CD14-positive monocyte (primary cell): ENCODE measurements around the gene FOXP1. TPM values are rescaled to one million over a fixed set of nuclear protein-coding genes. Genes with fewer than 3 reads are reported as not detected.
A peak's percentile ranks its signal among the peaks of the same experiment; 100 is the strongest.

ENCODE experiments used
- DNase-seq, 3 donors: peaks; one replicate each; pipeline ENCODE4 v3.0.0-alpha.2; 2011 to 2022
- H2AFZ ChIP-seq: 2 replicates; pipeline ENCODE4 v1.6.0; 2012; ENCODE audit warnings: mild to moderate bottlenecking, low read depth, low read length, inconsistent platforms; ENCODE audit not compliant: insufficient read depth, poor library complexity, severe bottlenecking
- H3K27ac ChIP-seq, 2 donors: 1 replicate in 1 of 2; 2 replicates in 1 of 2; pipeline ENCODE4 v1.5.1; 2012 to 2013; ENCODE audit warnings: low read length in 2 of 2, control low read depth in 1 of 2, inconsistent platforms in 1 of 2, low read depth in 1 of 2, mild to moderate bottlenecking in 1 of 2
- H3K27me3 ChIP-seq, 2 donors: one replicate each; pipeline versions ENCODE4 v1.6.0 to v1.6.1; 2011 to 2013; ENCODE audit warnings: low read length in 2 of 2; ENCODE audit not compliant: control insufficient read depth in 2 of 2, insufficient read depth in 2 of 2
- H3K36me3 ChIP-seq, 2 donors: replicated peaks in 1 of 2; 1 replicate in 1 of 2; 2 replicates in 1 of 2; pipeline versions ENCODE4 v1.5.1 to v1.6.1; 2012 to 2013; ENCODE audit warnings: low read length in 2 of 2, control low read depth in 1 of 2, inconsistent platforms in 1 of 2, mild to moderate bottlenecking in 1 of 2; ENCODE audit not compliant: insufficient read depth in 2 of 2, control insufficient read depth in 1 of 2
- H3K4me1 ChIP-seq, 2 donors: 1 replicate in 1 of 2; 2 replicates in 1 of 2; pipeline versions ENCODE4 v1.5.1 to v1.6.1; 2012 to 2013; ENCODE audit warnings: low read length in 2 of 2, control low read depth in 1 of 2, inconsistent platforms in 1 of 2, mild to moderate bottlenecking in 1 of 2, moderate library complexity in 1 of 2; ENCODE audit not compliant: insufficient read depth in 2 of 2, control insufficient read depth in 1 of 2
- H3K4me2 ChIP-seq: replicated peaks from 2 replicates; pipeline ENCODE3; 2012; ENCODE audit warnings: low read length, moderate library complexity, mild to moderate bottlenecking; ENCODE audit not compliant: poor library complexity, severe bottlenecking; ENCODE audit errors: extremely low read depth
- H3K4me3 ChIP-seq, 3 experiments: fragments of 200-600 bp in 1 of 3; sonication (generic) in 1 of 3; replicated peaks in 1 of 3; 1 replicate in 2 of 3; 2 replicates in 1 of 3; pipeline ENCODE4 v1.5.1; 2011 to 2013; ENCODE audit warnings: low read length in 3 of 3, mild to moderate bottlenecking in 3 of 3, control low read depth in 2 of 3, low read depth in 2 of 3, inconsistent platforms in 1 of 3, moderate library complexity in 1 of 3
- H3K79me2 ChIP-seq: 2 replicates; pipeline ENCODE4 v1.6.0; 2012; ENCODE audit warnings: mild to moderate bottlenecking, control low read depth, inconsistent platforms, low read length, moderate library complexity; ENCODE audit not compliant: insufficient read depth
- H3K9ac ChIP-seq: 2 replicates; pipeline ENCODE4 v1.6.0; 2017; ENCODE audit warnings: low read length, mild to moderate bottlenecking; ENCODE audit not compliant: insufficient read depth, poor library complexity, severe bottlenecking
- H3K9me3 ChIP-seq, 2 donors: replicated peaks in 1 of 2; 1 replicate in 1 of 2; 2 replicates in 1 of 2; pipeline versions ENCODE4 v1.5.1 to v1.6.1; 2012 to 2013; ENCODE audit warnings: low read length in 2 of 2, control low read depth in 1 of 2; ENCODE audit not compliant: control insufficient read depth in 1 of 2, insufficient read depth in 1 of 2
- H4K20me1 ChIP-seq: 2 replicates; pipeline ENCODE4 v1.6.0; 2012; ENCODE audit warnings: mild to moderate bottlenecking, low read length, control low read depth, moderate library complexity; ENCODE audit not compliant: insufficient read depth
- H3K27ac Mint-ChIP-seq, 7 donors: one replicate each; pipeline ENCODE4 v1.8.0; 2020; ENCODE audit warnings: mild to moderate bottlenecking in 7 of 7, mixed read lengths in 7 of 7, moderate library complexity in 6 of 7, inconsistent platforms in 2 of 7
- H3K27me3 Mint-ChIP-seq, 3 donors: one replicate each; pipeline ENCODE4 v1.8.0; 2021 to 2022; ENCODE audit warnings: low read depth in 3 of 3, mild to moderate bottlenecking in 3 of 3, mixed read lengths in 3 of 3, moderate library complexity in 3 of 3, inconsistent platforms in 1 of 3
- H3K36me3 Mint-ChIP-seq, 2 donors: one replicate each; pipeline ENCODE4 v1.8.0; 2020; ENCODE audit warnings: mixed read lengths in 2 of 2, inconsistent platforms in 1 of 2, mild to moderate bottlenecking in 1 of 2
- H3K4me1 Mint-ChIP-seq: one replicate; pipeline ENCODE4 v1.8.0; 2020; ENCODE audit warnings: mild to moderate bottlenecking, mixed read lengths
- H3K4me3 Mint-ChIP-seq, 2 donors: one replicate each; pipeline ENCODE4 v1.8.0; 2020; ENCODE audit warnings: mild to moderate bottlenecking in 2 of 2, mixed read lengths in 2 of 2, moderate library complexity in 1 of 2
- H3K9me3 Mint-ChIP-seq, 7 donors: one replicate each; pipeline ENCODE4 v1.8.0; 2020 to 2022; ENCODE audit warnings: mixed read lengths in 7 of 7, mild to moderate bottlenecking in 6 of 7, moderate library complexity in 6 of 7, inconsistent platforms in 2 of 7
- WGBS: methylation state at CpG from one replicate; pipeline ENCODE4 v1.1.5; 2013; ENCODE audit warnings: missing lambda C conversion rate; ENCODE audit not compliant: insufficient coverage; 5-methylcytosine and 5-hydroxymethylcytosine counted together
- intact Hi-C, 2 donors: fragments of 100-400 bp; cut with micrococcal nuclease; formaldehyde crosslinking; loops; one replicate each; pipeline versions ENCODE4 v1.15.0 to v1.15.1; 2023
- polyA plus RNA-seq, 3 donors: library from polyadenylated mRNA; depleted of rRNA in 1 of 3; unstranded in 2 of 3; stranded (reverse) in 1 of 3; fragments of 300-500 nt in 2 of 3; fragments of >200 nt in 1 of 3; fragmentation: Illumina TruSeq in 2 of 3; gene quantifications; 1 replicate in 2 of 3; 2 replicates in 1 of 3; pipeline ENCODE4 v1.2.3, GENCODE V29; 2012 to 2021
- TF ChIP-seq, protein P1 (sequence below): fragments of 200-600 bp; IDR thresholded peaks from one replicate; pipeline ENCODE4 v1.8.0; 2022; ENCODE audit warnings: antibody characterized with exemption, mild to moderate bottlenecking

The FOXP1 gene
- polyA plus RNA-seq, 3 donors: 25.7 to 42.6 (median 27.8) TPM

DNA sequence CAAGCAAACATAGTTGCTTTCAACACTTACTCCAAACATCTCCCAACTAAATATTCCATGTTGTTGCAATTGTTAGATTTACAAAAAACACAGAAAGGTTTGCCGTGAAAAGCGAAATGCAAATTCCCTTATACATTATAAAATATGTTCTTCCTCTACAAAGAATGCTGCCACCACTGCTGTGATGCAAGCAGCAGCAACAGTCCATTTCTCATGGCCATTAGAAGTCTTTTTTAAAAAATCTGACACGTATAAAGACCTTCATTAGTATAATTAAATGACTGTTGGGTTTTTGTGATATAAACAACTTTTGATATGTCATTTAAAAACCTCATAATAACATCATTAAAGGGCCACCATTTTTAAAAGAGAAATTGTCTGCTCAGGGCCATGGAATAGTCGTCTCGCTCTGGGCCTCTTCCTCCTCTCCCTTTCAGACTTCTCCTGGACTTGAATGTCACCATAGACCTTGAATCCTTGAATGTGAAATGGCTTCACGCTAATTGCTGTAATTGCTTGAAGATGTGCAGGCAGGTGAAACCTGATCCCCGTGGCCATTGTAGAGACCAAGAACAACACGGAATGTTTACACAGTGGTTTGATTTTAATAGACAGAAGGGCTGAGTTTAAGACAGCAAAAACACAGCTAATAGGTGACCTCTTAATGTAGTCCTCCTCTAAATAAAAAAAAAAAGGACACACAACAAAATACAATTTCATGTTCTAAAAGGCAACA is 450.4 kb downstream of the FOXP1 start:
- no peak overlapping the region for H3K27ac ChIP-seq

DNA sequence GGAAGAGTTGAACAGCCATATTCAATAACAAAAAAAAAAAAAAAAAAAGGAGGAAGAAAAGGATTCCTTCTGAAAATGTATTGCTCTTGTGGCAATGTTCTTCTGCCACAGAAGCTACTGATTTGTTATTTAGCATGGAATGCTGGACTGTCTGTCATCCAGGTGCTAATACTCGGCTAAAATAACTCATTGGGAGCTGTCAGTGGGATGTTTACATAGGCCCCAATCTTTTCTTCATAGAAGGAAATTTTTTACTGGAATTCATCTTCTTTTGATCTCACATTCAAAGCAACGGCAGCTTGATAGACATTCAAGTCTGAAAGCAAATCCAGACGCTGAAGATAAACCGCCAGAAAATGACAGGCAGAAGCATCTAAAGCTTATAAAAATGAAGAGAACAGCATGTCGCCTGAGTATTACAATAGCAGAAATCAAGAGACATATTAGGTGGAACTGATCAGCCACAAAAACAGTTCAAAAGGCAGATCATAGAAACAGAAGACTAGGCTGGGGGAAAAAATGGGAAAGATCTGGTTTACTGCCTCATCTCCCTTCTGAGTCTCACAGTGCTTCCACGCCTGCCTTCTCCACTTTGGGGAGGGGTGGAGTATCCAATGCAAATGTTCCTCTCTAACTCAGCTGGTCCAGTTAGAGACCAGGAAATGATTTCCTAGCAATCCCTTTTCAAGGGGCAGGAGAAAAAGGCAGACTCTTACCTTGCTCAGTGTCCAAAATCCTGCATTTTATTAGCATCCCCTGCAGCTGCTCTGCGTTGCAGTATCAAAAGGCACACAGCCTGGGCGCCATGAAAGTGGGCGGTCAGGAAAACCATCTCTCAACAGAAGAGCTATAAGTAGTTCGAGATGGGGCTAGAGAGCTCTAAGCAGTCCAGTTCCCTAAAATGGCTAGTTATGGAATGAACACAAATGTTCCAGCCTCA is 451.9 kb downstream of the FOXP1 start:
- peaks cover 20 to 22% of the 10 kb centered on the region in 2 donors for H3K4me1 ChIP-seq
- no peak overlapping the region for H2AFZ ChIP-seq
- H3K79me2 ChIP-seq: peaks cover 12% of the 10 kb centered on the region
- Mint-ChIP-seq H3K9me3 (no peaks in the 10 kb centered on the region), H3K27me3 (no peaks in the 10 kb centered on the region), H3K36me3 (peaks cover 7 to 9% of the 10 kb centered on the region in 2 donors), H3K4me1 (peaks cover 39% of the 10 kb centered on the region), H3K4me3 (peak overlapping the region in 1 of 2 donors; percentile 88), H3K27ac (peak overlapping the region in 1 of 7 donors; percentile 68)
- H3K4me2 ChIP-seq: no peak overlapping the region
- TF ChIP-seq, protein P1, sequence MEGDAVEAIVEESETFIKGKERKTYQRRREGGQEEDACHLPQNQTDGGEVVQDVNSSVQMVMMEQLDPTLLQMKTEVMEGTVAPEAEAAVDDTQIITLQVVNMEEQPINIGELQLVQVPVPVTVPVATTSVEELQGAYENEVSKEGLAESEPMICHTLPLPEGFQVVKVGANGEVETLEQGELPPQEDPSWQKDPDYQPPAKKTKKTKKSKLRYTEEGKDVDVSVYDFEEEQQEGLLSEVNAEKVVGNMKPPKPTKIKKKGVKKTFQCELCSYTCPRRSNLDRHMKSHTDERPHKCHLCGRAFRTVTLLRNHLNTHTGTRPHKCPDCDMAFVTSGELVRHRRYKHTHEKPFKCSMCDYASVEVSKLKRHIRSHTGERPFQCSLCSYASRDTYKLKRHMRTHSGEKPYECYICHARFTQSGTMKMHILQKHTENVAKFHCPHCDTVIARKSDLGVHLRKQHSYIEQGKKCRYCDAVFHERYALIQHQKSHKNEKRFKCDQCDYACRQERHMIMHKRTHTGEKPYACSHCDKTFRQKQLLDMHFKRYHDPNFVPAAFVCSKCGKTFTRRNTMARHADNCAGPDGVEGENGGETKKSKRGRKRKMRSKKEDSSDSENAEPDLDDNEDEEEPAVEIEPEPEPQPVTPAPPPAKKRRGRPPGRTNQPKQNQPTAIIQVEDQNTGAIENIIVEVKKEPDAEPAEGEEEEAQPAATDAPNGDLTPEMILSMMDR: no peak
- no peak overlapping the region for H3K4me3 ChIP-seq
- H3K27ac ChIP-seq: no peak overlapping the region
- peaks cover 0 to 4% of the 10 kb centered on the region in 2 donors for H3K36me3 ChIP-seq
- no peaks in the 10 kb centered on the region for H3K27me3 ChIP-seq
- WGBS: 88% methylated on average over 6 of the region's 10 CpGs
- no peak overlapping the region for H3K9ac ChIP-seq
- intact Hi-C loops: no loop called here
- no peak for DNase-seq
- no peaks in the 10 kb centered on the region for H3K9me3 ChIP-seq
- H4K20me1 ChIP-seq: peaks cover 63% of the 10 kb centered on the region

More for the DNA sequence above, 450.4 kb downstream of the FOXP1 start:
- H3K9ac ChIP-seq: no peak overlapping the region
- H3K9me3 Mint-ChIP-seq: no peaks in the 10 kb centered on the region
- intact Hi-C loops: no loop called here
- H3K27me3 ChIP-seq: no peaks in the 10 kb centered on the region
- H3K36me3 ChIP-seq: peaks cover 0 to 4% of the 10 kb centered on the region in 2 donors
- H3K4me2 ChIP-seq: no peak overlapping the region
- no peak overlapping the region for H2AFZ ChIP-seq
- H3K79me2 ChIP-seq: peaks cover 8% of the 10 kb centered on the region
- H3K36me3 Mint-ChIP-seq: peaks cover 11 to 14% of the 10 kb centered on the region in 2 donors
- no peaks in the 10 kb centered on the region for H3K9me3 ChIP-seq
- H3K4me3 ChIP-seq: no peak overlapping the region
- peaks cover 20 to 22% of the 10 kb centered on the region in 2 donors for H3K4me1 ChIP-seq
- peaks cover 48% of the 10 kb centered on the region for H4K20me1 ChIP-seq
- no peak overlapping the region for H3K27ac Mint-ChIP-seq
- WGBS: 93% methylated on average over 2 of the region's 8 CpGs
- no peak overlapping the region for H3K4me3 Mint-ChIP-seq
- TF ChIP-seq, protein P1: no peak
- DNase-seq: no peak
- peaks cover 32% of the 10 kb centered on the region for H3K4me1 Mint-ChIP-seq
- no peaks in the 10 kb centered on the region for H3K27me3 Mint-ChIP-seq
